ENCODE data around the gene CLTCL1.
A peak's percentile ranks its signal among the peaks of the same experiment; 100 is the strongest.
"Not testable (repeated sequence)": the region's sequence is repeated elsewhere in the genome, so short reads cannot be mapped to it uniquely, and the experiment has no call there.

Gene CLTCL1

DNA sequence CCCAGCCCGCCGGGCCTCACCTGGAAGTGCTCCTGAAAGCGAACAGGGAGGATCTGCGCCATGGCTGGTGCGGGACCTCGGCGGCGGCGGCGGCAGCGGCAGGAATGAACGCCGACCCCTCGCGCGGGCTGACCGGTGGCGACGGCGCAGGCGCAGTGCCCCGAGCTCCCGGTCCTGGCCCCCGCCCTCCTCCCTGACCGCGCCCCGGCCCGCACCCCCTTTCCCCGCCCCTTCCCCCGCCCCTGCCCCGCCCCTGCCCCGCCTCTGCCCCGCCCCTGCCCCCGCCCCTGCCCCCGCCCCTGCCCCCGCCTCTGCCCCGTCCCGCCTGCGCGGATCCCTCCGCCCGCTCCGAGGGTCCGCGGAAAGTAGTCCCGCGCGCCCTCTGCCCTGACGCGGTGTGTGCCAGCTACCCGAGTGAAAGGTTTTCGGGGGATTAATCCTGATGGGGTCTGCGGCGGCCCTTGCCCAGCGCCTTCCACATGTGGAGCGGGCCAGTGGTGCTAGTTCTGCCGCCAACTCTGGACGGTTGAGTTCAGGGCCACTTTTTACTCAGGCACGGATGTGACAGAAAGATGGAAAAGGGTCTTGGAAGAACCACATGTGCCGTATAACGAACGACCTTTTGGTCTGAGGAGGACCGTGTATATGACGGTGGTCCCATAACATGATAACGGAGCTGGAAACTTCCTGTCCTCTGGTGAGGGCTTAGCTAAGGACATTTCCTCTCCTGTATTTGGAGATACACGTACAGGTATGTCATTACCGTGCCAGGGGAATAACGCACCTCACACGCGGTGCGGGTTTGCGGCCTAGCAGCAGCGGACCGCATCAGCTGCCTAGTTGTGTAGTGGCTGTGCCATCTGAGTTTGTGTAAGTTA, at the start of gene CLTCL1:
Gene CLTCL1, minus strand, starts transcription at position 140 of the 878 bp plus-strand sequence. Its CDS starts 78 bp downstream, at position 62.
- peak; percentile 85 for DNase-seq (ENCODE audit: low spot score)

DNA sequence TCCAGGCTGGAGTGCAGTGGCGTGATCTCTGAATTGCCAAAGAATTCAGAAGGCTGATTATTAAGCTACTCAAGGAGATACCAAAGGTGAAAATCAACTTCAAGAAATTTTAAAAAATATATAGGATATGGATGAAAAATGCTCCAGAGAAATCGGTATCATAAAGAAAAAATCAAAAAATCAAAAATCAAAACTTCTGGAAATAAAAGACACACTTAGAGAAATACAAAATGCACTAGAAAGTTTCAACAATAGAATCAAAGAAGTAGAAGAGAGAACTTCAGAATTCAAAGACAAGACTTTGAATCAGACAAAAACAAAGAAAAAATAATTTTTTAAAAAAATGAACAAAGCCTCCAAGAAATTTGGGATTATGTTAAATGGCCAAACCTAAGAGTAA, 45.6 kb upstream of the CLTCL1 start:
- no peak for DNase-seq (ENCODE audit: low spot score)

DNA sequence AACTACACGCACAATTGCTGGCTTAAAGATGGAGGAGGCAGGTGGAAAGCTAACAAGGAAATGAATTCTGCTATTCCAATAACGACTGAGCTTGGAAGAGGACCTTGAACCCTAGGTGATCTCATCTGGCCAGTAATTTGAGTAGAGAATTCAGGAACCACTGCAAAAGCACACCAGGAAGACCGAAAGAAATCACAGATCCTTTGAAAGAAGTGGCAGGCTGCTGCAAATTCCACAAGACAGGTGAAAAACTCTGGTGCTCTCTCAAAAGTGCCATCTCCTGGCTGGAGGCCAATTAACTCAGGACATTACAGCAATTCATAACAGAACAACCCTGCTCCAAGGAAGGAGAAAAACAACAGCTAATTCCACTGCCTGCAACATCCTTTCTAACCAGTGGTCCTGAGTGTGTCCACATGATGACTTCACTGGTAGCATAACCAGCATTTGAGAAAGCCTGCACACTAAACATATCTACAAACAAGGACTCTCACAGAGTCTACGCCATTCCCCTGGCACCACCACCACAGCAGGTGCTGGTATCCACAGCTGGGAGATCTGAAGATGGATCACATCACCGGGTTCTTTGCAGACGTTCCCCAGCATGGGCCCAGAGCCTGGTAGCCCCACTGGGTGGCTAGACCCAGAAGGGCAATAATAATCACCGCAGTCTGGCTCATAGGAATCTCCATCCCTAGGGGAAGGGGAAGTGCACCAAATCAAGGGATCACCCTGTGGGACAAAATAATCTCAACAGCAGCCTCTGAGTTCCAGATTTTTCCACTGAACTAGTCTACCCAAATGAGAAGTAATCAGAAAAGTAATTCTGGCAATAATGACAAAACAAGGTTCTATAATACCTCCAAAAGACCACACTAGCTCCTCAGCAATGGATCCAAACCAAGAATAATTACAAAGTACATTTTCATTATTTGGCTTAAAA, 44.9 kb upstream of the CLTCL1 start:
- DNase-seq (ENCODE audit: low spot score), result peak; percentile 23

DNA sequence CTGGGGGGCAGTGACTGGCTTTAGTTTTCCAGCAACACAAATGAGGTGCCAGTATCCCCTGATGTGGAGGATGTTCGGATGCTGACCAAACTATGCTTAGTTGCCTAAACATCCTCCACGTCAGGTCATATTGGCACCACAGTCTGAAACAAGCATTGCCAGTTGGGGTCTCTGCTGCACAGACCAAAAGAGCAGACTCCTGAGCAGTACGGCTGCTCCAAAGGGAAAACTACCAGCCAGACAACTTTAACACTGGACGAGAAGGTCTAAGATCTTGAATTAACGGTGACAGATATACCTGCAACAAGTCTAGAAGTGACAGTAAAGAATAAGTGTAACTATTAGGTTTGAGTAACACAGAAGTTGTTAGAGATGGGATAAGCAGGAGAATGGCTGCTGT, 40.5 kb upstream of the CLTCL1 start:
- DNase-seq (ENCODE audit: low spot score), result no peak

DNA sequence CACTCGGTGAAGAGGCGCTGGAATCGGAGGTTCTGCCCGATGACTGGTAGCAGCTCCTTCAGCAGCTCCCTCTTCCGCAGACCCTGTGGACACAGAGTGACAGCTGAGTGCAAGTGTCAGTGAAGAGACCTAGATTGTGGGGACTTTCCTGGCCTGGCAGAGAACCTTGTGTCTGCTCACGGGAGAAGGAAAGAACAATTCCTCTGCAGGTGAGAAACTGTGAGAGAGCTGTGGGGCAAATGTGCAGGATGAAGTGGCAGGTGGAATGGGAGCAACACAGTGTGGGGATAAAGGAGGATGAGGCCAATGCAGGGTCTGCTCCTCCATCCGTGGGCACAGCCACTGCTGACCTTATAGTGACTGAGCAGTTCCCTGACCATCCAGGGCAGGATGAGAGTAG, 40.0 kb upstream of the CLTCL1 start:
- DNase-seq (ENCODE audit: low spot score), result no peak

DNA sequence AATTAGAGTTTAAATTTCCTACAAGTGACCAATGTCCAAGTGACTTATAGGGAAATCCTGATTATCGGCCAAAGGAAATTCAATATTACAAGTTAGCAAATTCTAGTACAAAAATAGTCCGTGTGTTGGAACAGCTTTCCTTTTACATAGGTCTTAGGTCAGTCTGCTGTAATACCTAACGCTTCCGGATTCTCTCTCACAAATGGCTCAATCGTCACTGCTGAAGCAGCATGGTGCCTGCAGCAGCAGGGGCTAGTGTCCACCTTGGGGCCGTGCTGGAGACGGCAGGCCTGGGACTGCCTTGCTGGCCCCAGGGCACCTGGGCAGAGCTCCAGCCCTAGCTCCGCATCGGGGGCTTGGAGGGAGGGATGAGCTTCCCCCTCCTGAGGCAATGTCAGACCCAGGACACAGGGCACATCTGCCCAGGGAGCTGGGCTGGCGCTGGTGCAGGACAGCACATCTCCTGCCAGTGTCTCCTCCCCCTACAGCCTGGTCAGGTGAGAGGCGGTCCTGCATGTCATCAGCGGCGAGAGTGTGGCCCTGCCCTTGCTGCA, 39.4 kb upstream of the CLTCL1 start:
- no peak for DNase-seq (ENCODE audit: low spot score)

DNA sequence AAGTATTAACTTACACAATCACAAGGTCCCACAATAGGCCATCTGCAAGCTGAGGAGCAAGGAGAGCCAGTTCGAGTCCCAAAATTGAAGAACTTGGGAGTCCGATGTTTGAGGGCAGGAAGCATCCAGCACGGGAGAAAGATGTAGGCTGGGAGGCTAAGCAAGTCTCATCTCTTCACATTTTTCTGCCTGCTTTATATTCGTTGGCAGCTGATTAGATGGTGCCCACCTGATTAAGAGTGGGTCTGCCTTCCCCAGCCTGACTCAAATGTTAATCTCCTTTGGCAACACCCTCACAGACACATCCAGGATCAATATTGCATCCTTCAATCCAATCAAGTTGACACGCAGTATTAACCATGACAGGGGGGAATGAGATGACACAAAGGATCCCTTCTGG, 38.7 kb upstream of the CLTCL1 start:
- not testable (repeated sequence) for DNase-seq (ENCODE audit: low spot score)

DNA sequence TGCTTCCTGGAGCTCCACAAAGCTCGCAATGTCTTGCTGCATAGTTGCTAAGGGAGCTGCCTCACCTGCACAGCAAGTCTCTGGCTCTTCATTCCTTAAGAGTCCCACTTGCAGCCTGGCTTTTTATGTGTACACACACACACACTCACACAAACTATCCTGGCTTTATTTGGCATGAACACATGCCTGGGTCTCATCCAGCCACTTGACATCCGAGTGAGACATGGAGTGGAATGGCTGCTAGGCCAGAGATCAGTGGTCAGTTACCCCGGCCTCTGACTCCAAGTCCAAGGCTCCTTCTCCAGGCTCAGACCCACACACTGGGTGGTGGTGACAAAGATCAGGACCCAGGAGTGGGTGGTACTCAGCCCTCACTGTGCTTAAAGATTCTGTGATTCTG, 37.9 kb upstream of the CLTCL1 start:
- DNase-seq (ENCODE audit: low spot score), result no peak

DNA sequence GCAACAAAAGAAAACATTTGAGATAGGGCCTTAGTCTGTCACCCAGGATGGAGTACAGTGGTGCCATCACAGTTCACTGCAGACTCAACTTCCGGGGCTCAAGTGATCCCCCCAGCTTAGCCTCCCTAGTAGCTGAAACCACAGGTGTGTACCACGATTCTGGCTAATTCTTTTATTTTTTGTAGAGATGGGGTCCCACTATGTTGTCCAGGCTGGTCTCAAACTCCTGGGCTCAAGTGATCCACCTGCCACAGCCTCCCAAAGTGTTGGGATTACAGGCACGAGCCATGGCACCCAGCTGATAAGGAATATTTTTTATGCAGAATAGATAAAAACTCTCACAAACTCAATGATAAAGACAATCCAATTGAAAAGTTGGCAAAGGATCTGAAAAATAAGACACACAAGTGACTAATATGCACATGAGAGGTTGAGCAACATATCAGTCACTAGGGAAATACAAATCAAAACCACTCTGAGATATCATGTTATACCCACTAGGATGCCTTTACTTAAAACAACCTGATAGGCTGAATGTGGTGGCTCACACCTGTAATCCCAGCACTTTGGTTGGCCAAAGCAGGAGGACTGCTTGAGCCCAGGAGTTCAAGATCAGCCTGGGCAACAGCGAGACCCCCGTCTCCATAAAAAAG, 33.9 kb upstream of the CLTCL1 start:
- no peak for DNase-seq (ENCODE audit: low spot score)

DNA sequence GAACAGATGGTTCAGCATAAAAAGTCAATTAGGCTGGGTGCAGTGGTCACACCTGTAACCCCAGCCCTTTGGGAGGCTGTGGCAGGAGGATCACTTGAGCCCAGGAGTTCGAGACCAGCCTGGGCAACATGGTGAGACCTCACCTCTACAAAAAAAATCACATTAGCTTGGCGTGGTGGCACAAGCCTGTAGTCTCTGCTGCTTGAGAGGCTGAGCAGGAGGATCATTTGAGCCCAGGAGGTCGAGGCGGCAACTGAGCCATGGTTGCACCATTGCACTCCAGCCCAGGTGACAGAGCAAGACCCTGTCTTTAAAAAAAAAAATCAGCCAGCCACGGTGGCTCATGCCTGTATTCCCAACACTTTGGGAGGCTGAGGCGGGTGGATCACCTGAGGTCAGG, 31.9 kb upstream of the CLTCL1 start:
- not testable (repeated sequence) for DNase-seq (ENCODE audit: low spot score)

DNA sequence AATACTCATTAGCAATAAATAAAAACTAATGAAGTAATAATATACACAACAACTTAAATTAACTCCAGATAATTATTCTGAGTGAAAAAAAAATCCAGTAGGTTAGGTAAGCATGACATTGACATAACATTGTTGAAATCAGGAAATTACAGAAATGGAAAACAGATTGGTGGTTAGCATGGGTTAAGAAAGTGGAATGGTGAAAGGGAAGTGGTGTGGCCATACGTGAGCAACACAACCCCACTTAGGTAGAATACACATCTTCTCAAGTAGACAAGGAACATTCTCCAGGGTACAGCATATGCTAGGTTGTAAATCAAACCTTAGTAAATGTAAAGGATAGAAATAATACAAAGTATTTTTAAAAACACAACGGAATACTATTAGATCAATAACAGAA, 30.2 kb upstream of the CLTCL1 start:
- no peak for DNase-seq (ENCODE audit: low spot score)

DNA sequence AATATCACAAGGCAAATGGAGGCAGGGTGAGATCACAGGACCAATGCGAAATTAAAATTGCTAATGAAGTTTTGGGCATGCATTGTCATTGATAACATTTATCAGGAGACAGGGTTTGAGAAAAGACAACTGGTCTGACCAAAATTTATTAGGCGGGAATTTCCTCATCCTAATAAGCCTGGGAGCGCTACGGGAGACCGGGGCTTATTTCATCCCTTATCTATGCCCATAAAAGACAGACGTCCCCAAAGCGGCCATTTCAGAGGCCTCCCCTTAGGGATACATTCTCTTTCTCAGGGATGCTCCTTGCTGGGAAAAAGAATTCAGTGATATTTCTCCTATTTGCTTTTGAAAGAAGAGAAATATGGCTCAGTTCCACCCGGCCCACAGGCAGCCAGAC, 28.6 kb upstream of the CLTCL1 start:
- DNase-seq (ENCODE audit: low spot score), result not testable (repeated sequence)

DNA sequence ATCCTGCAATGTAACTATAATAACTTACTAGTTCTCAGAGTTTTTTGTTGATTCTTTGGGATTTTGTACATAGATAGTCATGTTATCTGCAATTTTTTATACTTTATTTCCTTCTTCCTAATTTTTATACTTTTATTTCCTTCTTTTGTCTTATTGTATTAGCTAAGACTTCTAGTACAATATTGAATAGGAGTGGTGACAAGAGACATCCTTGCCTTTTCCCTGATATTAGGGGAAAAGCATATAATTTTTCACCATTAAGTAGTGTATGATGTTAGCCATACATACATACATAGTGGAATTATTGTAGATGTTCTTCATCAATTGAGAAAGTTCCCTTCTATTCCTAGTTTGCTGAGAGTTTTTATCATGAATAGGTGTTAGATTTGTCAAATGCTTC, 27.8 kb upstream of the CLTCL1 start:
- no peak for DNase-seq (ENCODE audit: low spot score)

DNA sequence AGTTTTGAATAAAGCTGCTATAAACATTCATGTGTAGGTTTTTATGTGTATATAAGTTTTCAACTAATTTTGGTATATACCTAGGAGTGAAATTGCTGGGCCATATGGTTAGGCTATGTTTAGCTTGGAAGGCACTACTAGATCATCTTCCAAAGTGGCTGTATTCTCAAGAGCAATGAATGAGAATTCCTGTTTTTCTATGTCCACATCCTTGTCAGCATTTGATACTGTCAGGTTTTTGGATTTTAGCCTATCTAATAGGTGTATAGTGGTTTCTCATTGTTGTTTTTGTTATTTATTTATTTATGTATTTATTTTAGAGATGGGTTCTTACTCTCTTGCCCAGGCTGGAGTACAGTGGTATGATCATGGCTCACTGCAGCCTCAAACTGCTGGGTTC, 26.3 kb upstream of the CLTCL1 start:
- no peak for DNase-seq (ENCODE audit: low spot score)

DNA sequence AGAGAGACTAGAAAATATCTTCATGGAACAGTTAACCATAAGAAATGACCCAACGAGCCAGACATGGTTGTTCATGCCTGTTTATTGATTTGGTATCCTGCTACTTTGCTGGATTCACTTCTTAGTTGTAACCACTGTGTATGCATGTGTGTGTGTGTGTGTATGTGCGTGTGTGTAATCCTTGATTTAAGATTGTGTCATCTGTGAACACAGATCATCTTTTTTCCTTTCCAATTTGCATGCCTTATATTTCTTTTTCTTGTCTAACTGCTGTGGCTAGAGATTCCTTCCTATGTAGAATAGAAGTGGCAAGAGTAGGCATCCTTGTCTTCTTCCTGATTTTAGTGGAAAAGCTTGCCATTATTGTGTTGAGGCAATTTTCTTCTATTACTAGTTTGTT, 16.4 kb upstream of the CLTCL1 start:
- no peak for DNase-seq (ENCODE audit: low spot score)

DNA sequence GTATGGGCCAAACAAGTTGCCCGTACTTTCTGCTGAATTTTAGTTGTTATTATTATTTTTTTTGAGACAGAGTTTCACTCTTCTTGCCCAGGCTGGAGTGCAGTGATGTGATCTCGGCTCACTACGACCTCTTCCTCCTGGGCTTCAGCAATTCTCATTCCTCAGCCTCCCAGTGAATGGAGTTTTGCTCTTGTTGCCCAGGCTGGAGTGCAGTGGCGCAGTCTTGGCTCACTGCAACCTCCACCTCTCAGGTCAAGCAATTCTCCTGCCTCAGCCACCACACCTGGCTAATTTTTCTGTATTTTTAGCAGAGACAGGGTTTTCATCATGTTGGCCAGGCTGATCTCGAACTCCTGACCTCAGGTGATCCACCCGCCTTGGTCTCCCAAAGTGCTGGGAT, 15.0 kb upstream of the CLTCL1 start:
- not testable (repeated sequence) for DNase-seq (ENCODE audit: low spot score)

DNA sequence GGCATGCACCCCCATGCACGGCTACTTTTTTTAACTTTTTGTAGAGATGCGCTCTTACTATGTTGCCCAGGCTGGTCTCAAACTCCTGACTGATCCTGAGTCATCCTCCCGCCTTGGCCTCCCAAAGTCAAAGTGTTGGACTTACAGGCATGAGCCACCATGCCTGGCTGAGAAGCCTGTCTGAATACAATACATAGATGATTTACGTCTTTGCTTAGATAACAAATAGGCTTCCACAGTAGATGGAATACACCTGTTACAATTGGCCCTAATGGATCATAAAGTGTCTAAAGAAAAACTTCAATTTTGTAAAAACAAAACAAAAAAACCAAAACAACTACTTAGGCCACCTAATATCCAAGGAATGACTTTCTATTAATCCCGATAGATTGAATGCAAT, 13.0 kb upstream of the CLTCL1 start:
- no peak for DNase-seq (ENCODE audit: low spot score)

DNA sequence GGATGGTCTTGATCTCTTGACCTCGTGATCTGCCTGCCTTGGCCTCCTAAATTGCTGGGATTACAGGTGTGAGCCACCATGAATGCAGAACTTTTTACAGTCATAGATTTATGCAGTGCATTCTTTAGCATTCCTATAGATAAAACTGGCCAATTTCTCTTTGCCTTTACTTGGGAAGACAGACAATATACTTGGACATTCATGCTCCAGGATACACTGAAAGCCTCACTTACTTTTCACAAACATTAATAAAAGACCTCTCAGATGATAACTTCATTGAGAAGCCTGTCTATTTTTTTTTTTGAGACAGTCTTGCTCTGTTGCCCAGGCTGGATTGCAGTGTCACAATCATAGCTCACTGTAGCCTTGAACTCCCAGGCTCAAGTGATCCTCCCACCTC, 12.3 kb upstream of the CLTCL1 start:
- DNase-seq (ENCODE audit: low spot score), result no peak

DNA sequence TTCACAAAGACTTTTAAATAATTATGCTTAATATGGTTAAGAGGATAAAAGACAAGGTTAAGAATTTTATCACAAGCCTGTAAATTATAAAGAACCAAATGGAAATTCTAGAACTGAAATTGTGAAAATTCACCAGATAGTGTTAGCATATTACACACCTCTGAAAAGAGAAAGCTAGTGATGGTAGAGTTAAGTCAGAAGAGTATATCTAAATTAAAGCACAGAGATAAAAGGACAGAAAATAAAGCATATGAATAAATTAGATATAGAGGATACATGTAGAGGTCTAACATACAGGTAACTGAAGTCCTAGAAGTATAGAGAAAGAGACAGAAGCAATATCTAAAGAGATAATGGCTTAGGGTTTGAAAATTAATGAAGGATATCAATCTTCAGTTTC, 4.2 kb upstream of the CLTCL1 start:
- DNase-seq (ENCODE audit: low spot score), result no peak

DNA sequence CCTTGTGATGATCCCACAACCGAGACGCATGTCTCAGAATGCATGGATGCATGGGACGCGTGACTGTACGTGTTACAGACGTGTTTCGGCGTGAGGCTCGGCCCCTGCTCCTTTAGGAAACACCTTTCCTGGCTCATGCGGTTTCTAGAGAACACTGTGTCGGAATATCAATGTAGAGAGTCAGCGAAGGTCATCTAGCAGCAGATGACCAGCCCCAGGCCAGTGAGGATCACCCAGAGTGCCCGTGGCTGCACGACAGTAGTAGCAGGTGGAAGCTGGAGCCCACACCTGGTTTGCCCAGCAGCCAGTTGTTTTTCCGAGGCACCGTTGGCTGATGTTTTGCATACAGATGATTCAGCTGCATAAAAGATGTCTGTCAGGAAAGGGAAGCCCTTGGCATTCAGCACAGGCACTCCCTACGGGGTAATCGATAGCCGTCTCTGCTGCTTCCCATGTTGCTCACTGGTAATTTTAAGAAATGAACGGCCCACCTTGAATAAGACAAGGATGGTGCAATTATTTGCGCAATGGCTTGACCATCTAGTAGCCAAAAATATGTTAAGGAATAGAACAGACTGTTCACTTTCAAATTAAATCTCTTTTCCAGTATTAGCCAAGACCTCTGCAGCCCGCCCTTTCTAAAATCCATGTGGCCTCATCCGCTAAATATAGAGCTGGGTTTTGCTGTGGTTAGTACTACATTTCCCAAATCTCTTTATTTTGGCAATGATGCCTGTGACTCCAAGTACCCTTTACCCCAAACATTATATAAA, 1.1 kb upstream of the CLTCL1 start:
- no peak for DNase-seq (ENCODE audit: low spot score)

DNA sequence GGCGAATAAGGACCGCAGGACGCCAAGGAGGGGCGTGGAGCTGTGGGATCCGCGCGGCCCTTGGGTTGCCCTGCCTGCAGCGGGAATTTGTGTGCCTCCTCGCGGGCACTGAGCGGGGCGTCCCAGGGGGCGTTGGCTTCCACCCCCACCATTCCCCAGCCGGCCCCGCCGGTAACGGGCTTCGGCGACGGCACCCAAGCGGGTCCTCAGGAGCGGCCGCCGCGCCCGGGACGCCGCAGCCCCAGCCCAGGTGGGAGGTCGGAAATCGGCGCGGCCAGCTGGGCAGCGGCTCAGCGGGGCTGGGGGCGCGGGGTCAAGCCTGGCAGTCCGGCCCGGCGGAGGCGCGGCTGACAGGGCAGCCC, 320 bp downstream of the CLTCL1 start:
- no peak for DNase-seq (ENCODE audit: low spot score)

Measured in HuH-7.5 (cell line).